NAMALWA (cell line): ENCODE measurements around the gene GGT6.

ENCODE experiments used
- DNase-seq: peaks from one replicate; pipeline ENCODE4 v3.0.0-alpha.2; 2015; ENCODE audit warnings: low spot score

The GGT6 gene

GRCh38 chr17:4522661-4523060 lies 37.7 kb downstream of the GGT6 start:
- DNase-seq = no peak

- DNase-seq = no peak
Observed at GRCh38 chr17:4520894-4521600, 39.3 kb downstream of the GGT6 start.

GRCh38 chr17:4520060-4520893 lies 40.1 kb downstream of the GGT6 start:
- no peak for DNase-seq

GRCh38 chr17:4519361-4519788 lies 41.0 kb downstream of the GGT6 start:
- DNase-seq = no peak

GRCh38 chr17:4518901-4519300 lies 41.5 kb downstream of the GGT6 start:
- no peak for DNase-seq

GRCh38 chr17:4516735-4517134 lies 43.6 kb downstream of the GGT6 start:
- DNase-seq = no peak

GRCh38 chr17:4515501-4515900 lies 44.9 kb downstream of the GGT6 start:
- no peak for DNase-seq

GRCh38 chr17:4514779-4515178 lies 45.6 kb downstream of the GGT6 start:
- DNase-seq = no peak

- DNase-seq = no peak
Observed at GRCh38 chr17:4514206-4514605, 46.2 kb downstream of the GGT6 start.

GRCh38 chr17:4513113-4514032 lies 47.0 kb downstream of the GGT6 start:
- DNase-seq = no peak

GRCh38 chr17:4512156-4513112 lies 47.9 kb downstream of the GGT6 start:
- no peak for DNase-seq

GRCh38 chr17:4511199-4511932 lies 49.0 kb downstream of the GGT6 start:
- DNase-seq = no peak

- DNase-seq = no peak
Observed at GRCh38 chr17:4510618-4510941, 49.8 kb downstream of the GGT6 start.

GRCh38 chr17:4509923-4510617 lies 50.3 kb downstream of the GGT6 start:
- DNase-seq = no peak

GRCh38 chr17:4509401-4509800 lies 51.0 kb downstream of the GGT6 start:
- no peak for DNase-seq

GRCh38 chr17:4508207-4508606 lies 52.2 kb downstream of the GGT6 start:
- DNase-seq = no peak

GRCh38 chr17:4507361-4508111 lies 52.8 kb downstream of the GGT6 start:
- DNase-seq = no peak
